HG03520 (cell line): ENCODE measurements around the gene RCN2.
"Not testable (repeated sequence)": the region's sequence is repeated elsewhere in the genome, so short reads cannot be mapped to it uniquely, and the experiment has no call there.

Experiments used
- ATAC-seq: cut with Tn5 transposase; IDR thresholded peaks from one replicate; pipeline ENCODE4 v1.9.1; 2021; ENCODE audit warnings: mild to moderate bottlenecking, moderate library complexity; ENCODE audit not compliant: unreplicated experiment

Gene RCN2

GRCh38 chr15:76932135-76932966 lies 802 bp downstream of the RCN2 start:
- no peak for ATAC-seq

GRCh38 chr15:76935620-76936019 lies 4.1 kb downstream of the RCN2 start:
- no peak for ATAC-seq

- no peak for ATAC-seq
Observed at GRCh38 chr15:76936671-76937070, 5.1 kb downstream of the RCN2 start.

- no peak for ATAC-seq
Observed at GRCh38 chr15:76938752-76939151, 7.2 kb downstream of the RCN2 start.

- ATAC-seq, result no peak
Observed at GRCh38 chr15:76939715-76940114, 8.2 kb downstream of the RCN2 start.

GRCh38 chr15:76941636-76942035 lies 10.1 kb downstream of the RCN2 start:
- no peak for ATAC-seq

- ATAC-seq, result no peak
Observed at GRCh38 chr15:76942331-76942730, 10.8 kb downstream of the RCN2 start.

- no peak for ATAC-seq
Observed at GRCh38 chr15:76945494-76946093, 14.0 kb downstream of the RCN2 start.

- ATAC-seq, result no peak
Observed at GRCh38 chr15:76947454-76947853, 15.9 kb downstream of the RCN2 start.

- no peak for ATAC-seq
Observed at GRCh38 chr15:76951220-76951619, 19.7 kb downstream of the RCN2 start.

- ATAC-seq, result no peak
Observed at GRCh38 chr15:76953913-76954312, 22.4 kb downstream of the RCN2 start.

DNA sequence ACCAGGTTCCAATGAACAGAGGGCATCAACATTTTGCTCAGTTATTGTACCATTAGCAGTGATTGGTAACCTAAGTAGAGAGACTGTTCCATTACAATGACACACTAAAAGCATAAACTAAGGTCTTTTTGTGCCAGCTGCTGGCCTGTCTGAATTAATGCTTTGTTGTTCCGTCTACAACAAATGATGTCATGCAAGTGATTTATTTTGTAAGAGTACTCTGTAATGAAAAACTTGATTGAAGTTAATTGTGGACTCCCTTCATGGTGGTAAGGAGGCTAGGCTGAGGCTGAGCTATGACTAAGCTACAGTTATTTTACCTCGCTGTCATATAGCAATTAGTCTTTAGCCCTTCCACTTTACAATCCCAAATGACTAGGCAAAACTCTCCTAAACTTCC lies 23.2 kb downstream of the RCN2 start:
- ATAC-seq, result no peak

GRCh38 chr15:76961268-76962011 lies 29.9 kb downstream of the RCN2 start:
- ATAC-seq, result no peak

GRCh38 chr15:76962337-76963013 lies 30.9 kb downstream of the RCN2 start:
- no peak for ATAC-seq

DNA sequence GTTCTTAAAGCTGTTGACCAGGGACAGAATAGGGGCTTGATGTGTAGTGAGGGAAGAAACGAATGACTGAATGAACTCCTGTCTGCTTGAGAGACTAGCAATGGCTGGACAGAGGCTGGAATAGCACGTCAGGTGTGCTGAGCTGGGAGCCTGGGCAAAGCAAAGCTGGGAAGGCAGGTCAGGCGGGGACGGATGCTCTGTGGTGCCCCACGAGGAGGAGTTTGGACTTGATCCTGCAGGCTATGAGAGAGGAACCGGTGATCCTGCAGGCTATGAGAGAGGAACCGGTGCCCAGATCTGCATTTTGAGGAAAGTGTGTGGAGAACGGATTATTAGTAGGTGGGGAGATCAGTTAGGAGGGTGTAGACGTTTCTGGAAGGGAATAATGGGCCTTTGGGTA lies 32.0 kb downstream of the RCN2 start:
- no peak for ATAC-seq

DNA sequence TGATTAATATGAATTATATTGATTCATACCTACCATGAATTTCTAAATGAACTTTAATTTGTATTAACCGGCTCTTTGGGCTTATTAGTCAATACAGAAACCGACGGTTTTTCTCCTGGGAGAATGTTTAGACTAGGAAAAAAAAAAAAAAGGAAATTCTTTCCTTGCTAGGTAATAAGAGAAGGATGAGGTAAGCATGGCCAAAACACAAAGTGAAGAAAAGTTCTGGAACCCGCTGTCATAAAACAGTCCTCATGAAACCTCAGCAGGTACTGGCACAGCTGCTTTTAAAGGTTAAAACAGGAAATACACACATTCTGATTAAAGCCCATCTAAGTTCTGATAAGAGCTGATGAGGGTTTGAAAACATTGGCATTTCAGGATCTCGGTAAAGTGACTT lies 32.6 kb downstream of the RCN2 start:
- ATAC-seq, result no peak

DNA sequence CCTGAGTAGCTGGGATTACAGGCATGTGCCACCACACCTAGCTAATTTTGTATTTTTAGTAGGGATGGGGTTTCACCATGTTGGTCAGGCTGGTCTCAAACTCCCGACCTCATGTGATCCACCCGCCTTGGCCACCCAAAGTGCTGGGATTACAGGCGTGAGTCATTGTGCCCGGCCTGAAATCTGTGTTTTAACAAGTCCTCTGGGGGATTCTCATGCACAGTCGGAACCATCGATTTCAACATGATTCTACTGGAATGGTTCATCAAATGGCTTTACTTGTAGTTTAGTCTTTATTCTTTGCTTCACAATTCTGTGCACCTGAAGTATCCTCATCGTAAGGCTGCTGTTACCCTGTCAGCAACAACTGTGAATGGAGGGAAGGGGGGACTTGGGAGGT lies 34.5 kb downstream of the RCN2 start:
- ATAC-seq, result not testable (repeated sequence)

DNA sequence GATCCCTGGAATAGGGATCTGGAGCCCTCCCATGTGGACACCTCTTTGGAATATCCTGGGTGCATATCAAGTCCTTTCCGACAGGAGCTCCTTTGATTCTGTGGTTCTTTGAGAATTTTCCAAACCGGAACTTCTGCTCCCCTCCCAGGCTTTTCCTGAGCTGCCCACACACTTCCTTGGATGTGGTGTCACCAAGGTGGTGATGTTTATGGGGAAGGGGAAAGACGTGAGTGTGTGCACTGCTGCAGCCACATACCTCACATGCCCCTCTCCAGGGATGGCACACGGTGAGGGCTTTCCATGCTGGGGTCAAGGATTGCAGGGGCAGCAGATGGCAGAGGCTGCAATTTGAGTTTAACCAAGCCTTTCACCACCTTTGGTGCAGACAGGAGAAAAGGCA lies 35.5 kb downstream of the RCN2 start:
- no peak for ATAC-seq

GRCh38 chr15:76968306-76968705 lies 36.8 kb downstream of the RCN2 start:
- no peak for ATAC-seq

DNA sequence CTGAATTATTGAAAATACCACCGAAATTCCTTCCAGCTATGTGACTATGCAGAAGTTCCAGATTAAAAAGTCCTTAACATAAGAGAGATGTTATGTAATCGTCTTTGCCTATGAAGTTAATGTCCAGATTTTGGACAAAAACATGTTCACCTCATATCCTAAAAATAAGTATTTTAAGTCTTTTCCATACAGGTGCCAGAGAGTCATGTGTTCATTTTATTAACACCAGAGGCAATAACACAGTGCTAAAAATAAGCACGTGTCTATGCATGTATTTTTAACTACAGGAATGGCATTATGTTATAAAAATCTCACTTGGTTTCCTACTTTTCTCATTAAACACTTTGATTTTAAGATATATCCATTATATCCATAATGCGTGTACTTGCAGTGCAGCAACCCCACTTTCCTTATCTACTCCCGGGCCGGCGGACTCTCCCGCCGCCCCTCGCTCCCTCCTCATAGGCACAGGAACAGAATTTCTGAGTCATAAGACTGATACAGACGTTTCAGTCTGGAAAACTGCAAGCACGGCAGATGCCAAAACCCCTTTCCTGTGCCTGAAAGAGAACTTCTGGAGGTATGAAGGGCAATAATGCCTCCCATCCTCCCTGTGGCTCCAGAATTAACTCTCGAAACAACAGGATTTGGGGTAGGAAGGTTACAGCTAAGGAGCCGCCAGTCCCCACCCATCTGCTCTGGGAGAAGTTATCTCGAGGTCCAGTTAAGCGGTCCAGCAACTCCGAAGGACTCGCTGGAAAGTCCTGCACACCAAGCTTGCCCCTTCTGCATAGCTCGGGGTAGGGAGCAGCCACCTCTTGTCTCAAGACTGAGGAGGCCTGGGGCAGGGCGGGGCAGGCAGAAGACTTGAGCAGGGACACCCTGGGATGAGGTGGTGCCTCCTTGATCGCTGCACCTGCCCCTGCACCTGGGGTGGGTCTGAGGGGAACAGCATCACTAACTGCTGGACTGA lies 41.1 kb downstream of the RCN2 start:
- ATAC-seq, result no peak
